IMR-90 (cell line): ENCODE results near the gene MXRA5. TPM values are rescaled to one million over a fixed set of nuclear protein-coding genes. Genes with fewer than 3 reads are reported as not detected.
A peak's percentile ranks its signal among the peaks of the same experiment; 100 is the strongest.

Experiments used
- ATAC-seq: fragments of 200-7000 bp; cut with Tn5 transposase; 2 replicates; pipeline ENCODE4 v1.9.1; 2020; ENCODE audit warnings: low read depth, mild to moderate bottlenecking, moderate library complexity
- BruUV-seq: library from RNA; stranded (reverse); fragments of 400-500 nt; replicated peaks from 2 replicates; lab custom pipeline; 2021; lab: Mats Ljungman, UMichigan
- CTCF ChIA-PET: fragments of 300-600 bp; formaldehyde crosslinking; extraction: SDS; loops from one replicate; lab custom pipeline; 2021; ENCODE audit warnings: antibody characterized with exemption; lab: Yijun Ruan, JAX
- POLR2A ChIA-PET: fragments of 300-600 bp; sonication (Branson Sonifier 250); formaldehyde crosslinking; loops from one replicate; lab custom pipeline; 2022; ENCODE audit warnings: antibody characterized with exemption; ENCODE audit not compliant: unreplicated experiment; lab: Charles Lee
- DNase-seq: peaks from one replicate; pipeline ENCODE4 v3.0.0; 2013
- H2AFZ ChIP-seq: replicated peaks from 2 replicates; pipeline ENCODE3; 2013; ENCODE audit warnings: low read length, mild to moderate bottlenecking; ENCODE audit not compliant: poor library complexity
- H2AK5ac ChIP-seq: 2 replicates; pipeline ENCODE4 v1.6.1; 2013; ENCODE audit warnings: low read depth, low read length, inconsistent platforms
- H2AK9ac ChIP-seq: replicated peaks from 2 replicates; pipeline ENCODE3; 2013; ENCODE audit warnings: mild to moderate bottlenecking, low read depth, low read length, moderate library complexity; ENCODE audit not compliant: poor library complexity
- H2BK120ac ChIP-seq: 2 replicates; pipeline ENCODE4 v1.6.1; 2013; ENCODE audit warnings: low read depth, low read length, inconsistent platforms
- H2BK15ac ChIP-seq: 3 replicates; pipeline ENCODE4 v1.6.1; 2013; ENCODE audit warnings: low read depth, low read length, inconsistent platforms
- H2BK20ac ChIP-seq: 2 replicates; pipeline ENCODE4 v1.6.1; 2013; ENCODE audit warnings: low read depth, mild to moderate bottlenecking, inconsistent platforms, low read length, moderate library complexity
- H2BK5ac ChIP-seq: 2 replicates; pipeline ENCODE4 v1.6.1; 2013; ENCODE audit warnings: mild to moderate bottlenecking, low read depth, low read length, inconsistent platforms; ENCODE audit not compliant: poor library complexity, severe bottlenecking
- H3K14ac ChIP-seq: replicated peaks from 2 replicates; pipeline ENCODE4 v1.6.1; 2013; ENCODE audit warnings: low read depth, low read length, inconsistent platforms
- H3K18ac ChIP-seq: 2 replicates; pipeline ENCODE4 v1.6.1; 2013; ENCODE audit warnings: low read depth, low read length, control low read depth
- H3K23ac ChIP-seq: 2 replicates; pipeline ENCODE4 v1.6.1; 2013; ENCODE audit warnings: low read depth, low read length, inconsistent platforms
- H3K27ac ChIP-seq: 2 replicates; pipeline ENCODE4 v1.5.1; 2013; ENCODE audit warnings: mild to moderate bottlenecking, control low read depth, low read length; ENCODE audit not compliant: insufficient read depth
- H3K27me3 ChIP-seq: 2 replicates; pipeline ENCODE4 v1.6.1; 2013; ENCODE audit warnings: low read length; ENCODE audit not compliant: control insufficient read depth, insufficient read depth
- H3K36me3 ChIP-seq: 2 replicates; pipeline ENCODE4 v1.6.1; 2013; ENCODE audit warnings: low read length, mixed read lengths; ENCODE audit not compliant: control insufficient read depth, insufficient read depth
- H3K4ac ChIP-seq: 2 replicates; pipeline ENCODE4 v1.6.1; 2013; ENCODE audit warnings: low read depth, low read length, inconsistent platforms
- H3K4me1 ChIP-seq: 2 replicates; pipeline ENCODE4 v1.6.1; 2013; ENCODE audit warnings: low read length, mixed read lengths; ENCODE audit not compliant: control insufficient read depth, insufficient read depth
- H3K4me2 ChIP-seq: 2 replicates; pipeline ENCODE4 v1.6.1; 2013; ENCODE audit warnings: low read depth, mild to moderate bottlenecking, control low read depth, low read length, moderate library complexity
- H3K4me3 ChIP-seq: 2 replicates; pipeline ENCODE4 v1.5.1; 2013; ENCODE audit warnings: low read depth, mild to moderate bottlenecking, control low read depth, low read length, moderate library complexity; ENCODE audit not compliant: insufficient read depth
- H3K56ac ChIP-seq: 2 replicates; pipeline ENCODE4 v1.6.1; 2013; ENCODE audit warnings: low read length, inconsistent platforms; ENCODE audit not compliant: insufficient read depth; ENCODE audit errors: extremely low read depth
- H3K79me1 ChIP-seq, 2 experiments: 2 replicates each; pipeline ENCODE4 v1.6.1; 2013; ENCODE audit warnings: low read length in 2 of 2, inconsistent platforms in 1 of 2, low read depth in 1 of 2
- H3K9ac ChIP-seq: 2 replicates; pipeline ENCODE4 v1.6.1; 2013; ENCODE audit warnings: low read depth, low read length, control low read depth
- H3K9me1 ChIP-seq: 2 replicates; pipeline ENCODE4 v1.6.1; 2013; ENCODE audit warnings: low read length, inconsistent platforms; ENCODE audit not compliant: insufficient read depth
- H3K9me3 ChIP-seq: 2 replicates; pipeline ENCODE4 v1.6.1; 2013; ENCODE audit warnings: low read length; ENCODE audit not compliant: control insufficient read depth, insufficient read depth
- H4K20me1 ChIP-seq: 2 replicates; pipeline ENCODE4 v1.6.1; 2013; ENCODE audit warnings: low read length, inconsistent platforms; ENCODE audit not compliant: insufficient read depth
- H4K5ac ChIP-seq: 2 replicates; pipeline ENCODE4 v1.6.1; 2013; ENCODE audit warnings: mild to moderate bottlenecking, low read depth, low read length, control low read depth
- H4K8ac ChIP-seq, 2 experiments: 2 replicates each; pipeline ENCODE4 v1.6.1; 2013; ENCODE audit warnings: low read depth in 2 of 2, low read length in 2 of 2, control low read depth in 1 of 2, inconsistent platforms in 1 of 2
- H4K91ac ChIP-seq: 2 replicates; pipeline ENCODE4 v1.6.1; 2013; ENCODE audit warnings: low read depth, low read length, inconsistent platforms; ENCODE audit not compliant: insufficient read depth
- BHLHE40 ChIP-seq: fragments of 150-350 bp; IDR thresholded peaks from 2 replicates; pipeline ENCODE4 v1.6.1; 2016; ENCODE audit warnings: mild to moderate bottlenecking, low read depth, low read length
- CEBPB ChIP-seq: IDR thresholded peaks from 2 replicates; pipeline ENCODE4 v1.6.1; 2012; ENCODE audit warnings: low read depth, low read length, improper control_type of control experiment
- FOS ChIP-seq: fragments of 150-350 bp; IDR thresholded peaks from 2 replicates; pipeline ENCODE4 v1.6.1; 2016; ENCODE audit warnings: low read depth, low read length
- MAFK ChIP-seq: IDR thresholded peaks from 2 replicates; pipeline ENCODE4 v1.6.1; 2012; ENCODE audit warnings: low read depth, low read length, improper control_type of control experiment
- MAZ ChIP-seq: IDR thresholded peaks from 2 replicates; pipeline ENCODE4 v1.6.1; 2012; ENCODE audit warnings: low read depth, mild to moderate bottlenecking, low read length, improper control_type of control experiment, moderate library complexity, borderline replicate concordance
- RFX5 ChIP-seq: IDR thresholded peaks from 2 replicates; pipeline ENCODE4 v1.8.0; 2012; ENCODE audit warnings: low read depth, mild to moderate bottlenecking, low read length, moderate library complexity
- SMC3 ChIP-seq: fragments of 150-350 bp; IDR thresholded peaks from 2 replicates; pipeline ENCODE4 v1.6.1; 2016; ENCODE audit warnings: low read depth, mild to moderate bottlenecking, antibody characterized with exemption, low read length, moderate library complexity
- USF2 ChIP-seq: fragments of 150-350 bp; IDR thresholded peaks from 2 replicates; pipeline ENCODE4 v1.6.1; 2017; ENCODE audit warnings: mild to moderate bottlenecking, antibody characterized with exemption, low read length, low read depth
- WGBS, 2 experiments: methylation state at CpG; one replicate each; pipeline versions ENCODE4 v1.1.5 to v1.1.7; 2013; ENCODE audit warnings: missing lambda C conversion rate in 2 of 2; ENCODE audit not compliant: insufficient read length in 1 of 2; ENCODE audit errors: extremely low coverage in 2 of 2; 5-methylcytosine and 5-hydroxymethylcytosine counted together
- dilution Hi-C: fragments of 300-500 bp; cut with HindIII; formaldehyde crosslinking; loops from one replicate; pipeline ENCODE4 v1.14.3; 2018; ENCODE audit warnings: low sequenced_read_pairs; ENCODE audit not compliant: unreplicated experiment
- in situ Hi-C: fragments of 300-500 bp; cut with MboI; formaldehyde crosslinking; loops from 3 replicates; pipeline ENCODE4 v1.14.3; 2019; ENCODE audit warnings: low sequenced_read_pairs, inconsistent platforms, mixed read lengths
- intact Hi-C: fragments of 100-400 bp; cut with micrococcal nuclease; formaldehyde crosslinking; loops from 2 replicates; pipeline ENCODE4 v1.10.0; 2022
- polyA plus RNA-seq, 3 experiments: library from polyadenylated mRNA; depleted of rRNA; stranded (reverse); fragments of >200 nt; gene quantifications; 2 replicates each; pipeline ENCODE4 v1.2.3, GENCODE V29; 2012; ENCODE audit warnings: low replicate concordance in 1 of 3
- total RNA-seq: library from RNA; depleted of rRNA; stranded (reverse); fragments of >200 nt; gene quantifications from 2 replicates; pipeline ENCODE4 v1.2.3, GENCODE V29; 2012

MXRA5 gene
- total and polyA plus RNA-seq, 2 of the 4 experiments (the other 2 are of a cell fraction): 1.1 to 1.2 TPM

GRCh38 chrX:3345281-3346191 is 916 bp downstream of the MXRA5 start:
- no peaks in the 10 kb centered on the region for H4K20me1 ChIP-seq
- H3K9ac ChIP-seq: no peak overlapping the region; the same call in 1 of the 2 replicates
- H2BK120ac ChIP-seq: no peak overlapping the region
- H2AK5ac ChIP-seq: no peak overlapping the region
- no peaks in the 10 kb centered on the region for H3K36me3 ChIP-seq
- peak overlapping the region; percentile 46 for H2AFZ ChIP-seq
- no peak overlapping the region for H3K23ac ChIP-seq
- no peak overlapping the region for H3K27ac ChIP-seq
- no peak overlapping the region for H3K4ac ChIP-seq
- in situ Hi-C loops (no loop called here), dilution Hi-C loops (no loop called here), intact Hi-C loops (loop anchor here (2.0 to 10.0 kb wide), 3 partner anchors 203 to 289 kb away; no protein-coding TSS in a partner anchor)
- no peak overlapping the region for H2BK5ac ChIP-seq
- TF ChIP-seq MAFK (no peak), RFX5 (no peak), SMC3 (no peak), FOS (no peak), MAZ (no peak), BHLHE40 (no peak), USF2 (no peak), CEBPB (no peak)
- H3K9me1 ChIP-seq: no peaks in the 10 kb centered on the region
- H3K4me2 ChIP-seq: peak overlapping the region; percentile 26; the same call in 1 of the 2 replicates
- H2AK9ac ChIP-seq: no peak overlapping the region
- DNase-seq (no peak), ATAC-seq (peak; percentile 59)
- no peak overlapping the region for H3K14ac ChIP-seq
- H3K56ac ChIP-seq: no peak overlapping the region
- ChIA-PET POLR2A (no interaction called here), CTCF (no interaction called here)
- BruUV-seq: no TSS peak
- H3K18ac ChIP-seq: no peak overlapping the region
- H3K79me1 ChIP-seq: no peaks in the 10 kb centered on the region
- H4K5ac ChIP-seq: no peak overlapping the region
- no peak overlapping the region for H4K91ac ChIP-seq
- H3K4me3 ChIP-seq: peak overlapping the region; percentile 39
- H3K27me3 ChIP-seq: peaks cover 16% of the 10 kb centered on the region
- no peaks in the 10 kb centered on the region for H3K4me1 ChIP-seq
- H2BK20ac ChIP-seq: no peak overlapping the region
- H4K8ac ChIP-seq: no peak overlapping the region
- no peak overlapping the region for H2BK15ac ChIP-seq
- WGBS, 2 experiments: 3% methylated on average over 36 of the region's 68 CpGs; no CpG with 5 or more reads in 1 of the 2 experiments
- H3K9me3 ChIP-seq: peaks cover 4% of the 10 kb centered on the region
